ENCODE data around the gene PHACTR3.

DNA sequence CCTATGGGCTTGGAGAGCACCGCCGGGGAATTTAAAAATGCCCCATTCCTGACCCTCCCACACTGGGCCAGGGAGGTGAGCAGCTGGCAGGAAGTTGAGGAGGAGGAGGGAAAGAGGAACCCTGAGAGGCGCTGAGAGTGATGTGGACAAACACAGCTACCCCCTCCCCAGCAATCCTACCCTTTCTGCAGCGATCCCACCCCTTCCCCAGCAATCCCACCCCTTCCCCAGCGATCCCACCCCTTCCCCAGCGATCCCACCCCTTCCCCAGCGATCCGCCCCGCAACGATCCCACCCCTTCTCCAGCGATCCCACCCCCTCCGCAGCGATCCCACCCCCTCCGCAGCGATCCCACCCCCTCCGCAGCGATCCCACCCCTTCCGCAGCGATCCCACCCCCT is 217.4 kb downstream of the PHACTR3 start:
- TF ChIP-seq, protein P1, sequence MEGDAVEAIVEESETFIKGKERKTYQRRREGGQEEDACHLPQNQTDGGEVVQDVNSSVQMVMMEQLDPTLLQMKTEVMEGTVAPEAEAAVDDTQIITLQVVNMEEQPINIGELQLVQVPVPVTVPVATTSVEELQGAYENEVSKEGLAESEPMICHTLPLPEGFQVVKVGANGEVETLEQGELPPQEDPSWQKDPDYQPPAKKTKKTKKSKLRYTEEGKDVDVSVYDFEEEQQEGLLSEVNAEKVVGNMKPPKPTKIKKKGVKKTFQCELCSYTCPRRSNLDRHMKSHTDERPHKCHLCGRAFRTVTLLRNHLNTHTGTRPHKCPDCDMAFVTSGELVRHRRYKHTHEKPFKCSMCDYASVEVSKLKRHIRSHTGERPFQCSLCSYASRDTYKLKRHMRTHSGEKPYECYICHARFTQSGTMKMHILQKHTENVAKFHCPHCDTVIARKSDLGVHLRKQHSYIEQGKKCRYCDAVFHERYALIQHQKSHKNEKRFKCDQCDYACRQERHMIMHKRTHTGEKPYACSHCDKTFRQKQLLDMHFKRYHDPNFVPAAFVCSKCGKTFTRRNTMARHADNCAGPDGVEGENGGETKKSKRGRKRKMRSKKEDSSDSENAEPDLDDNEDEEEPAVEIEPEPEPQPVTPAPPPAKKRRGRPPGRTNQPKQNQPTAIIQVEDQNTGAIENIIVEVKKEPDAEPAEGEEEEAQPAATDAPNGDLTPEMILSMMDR (IDR thresholded peaks at IDR 0.05): no peak
- no peak for TF ChIP-seq ZFX (IDR thresholded peaks at IDR 0.05; ENCODE audit: borderline replicate concordance)
